ENCODE data around the gene CCDC187.

DNA sequence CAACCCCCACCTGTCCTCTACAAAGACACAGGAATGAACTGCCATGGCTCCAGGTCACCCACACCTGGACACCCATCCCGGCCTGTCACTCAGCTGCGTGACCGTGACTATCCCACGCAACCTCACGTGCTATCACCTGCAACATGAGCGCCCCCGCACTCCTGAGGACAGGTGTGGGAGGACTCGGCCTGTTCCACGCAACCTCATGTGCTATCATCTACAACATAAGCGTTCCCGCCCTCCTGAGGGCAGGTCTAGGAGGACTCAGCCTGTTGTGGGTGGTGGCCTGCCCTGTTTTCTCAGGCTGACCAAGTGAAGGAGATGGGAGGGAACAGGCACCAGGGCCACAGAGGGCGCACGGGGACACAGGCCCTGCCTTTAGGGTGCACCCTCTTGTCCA is 62.4 kb downstream of the CCDC187 start:
- TF ChIP-seq, protein P1, sequence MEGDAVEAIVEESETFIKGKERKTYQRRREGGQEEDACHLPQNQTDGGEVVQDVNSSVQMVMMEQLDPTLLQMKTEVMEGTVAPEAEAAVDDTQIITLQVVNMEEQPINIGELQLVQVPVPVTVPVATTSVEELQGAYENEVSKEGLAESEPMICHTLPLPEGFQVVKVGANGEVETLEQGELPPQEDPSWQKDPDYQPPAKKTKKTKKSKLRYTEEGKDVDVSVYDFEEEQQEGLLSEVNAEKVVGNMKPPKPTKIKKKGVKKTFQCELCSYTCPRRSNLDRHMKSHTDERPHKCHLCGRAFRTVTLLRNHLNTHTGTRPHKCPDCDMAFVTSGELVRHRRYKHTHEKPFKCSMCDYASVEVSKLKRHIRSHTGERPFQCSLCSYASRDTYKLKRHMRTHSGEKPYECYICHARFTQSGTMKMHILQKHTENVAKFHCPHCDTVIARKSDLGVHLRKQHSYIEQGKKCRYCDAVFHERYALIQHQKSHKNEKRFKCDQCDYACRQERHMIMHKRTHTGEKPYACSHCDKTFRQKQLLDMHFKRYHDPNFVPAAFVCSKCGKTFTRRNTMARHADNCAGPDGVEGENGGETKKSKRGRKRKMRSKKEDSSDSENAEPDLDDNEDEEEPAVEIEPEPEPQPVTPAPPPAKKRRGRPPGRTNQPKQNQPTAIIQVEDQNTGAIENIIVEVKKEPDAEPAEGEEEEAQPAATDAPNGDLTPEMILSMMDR (IDR thresholded peaks at IDR 0.05), result no peak
- TF ChIP-seq POLR2AphosphoS5 (IDR thresholded peaks at IDR 0.05), result no peak

Measured in upper lobe of left lung (tissue), 4 donors.